WTC11 (cell line): Measurements from ENCODE around the gene PTPRS. TPM values are rescaled to one million over a fixed set of nuclear protein-coding genes. Genes with fewer than 3 reads are reported as not detected.
A peak's percentile ranks its signal among the peaks of the same experiment; 100 is the strongest.

ENCODE experiments used
- ATAC-seq: fragments of 200-7000 bp; cut with Tn5 transposase; 2 replicates; pipeline ENCODE4 v1.10.0; 2021; ENCODE audit warnings: mild to moderate bottlenecking, moderate library complexity
- CTCF ChIA-PET: fragments of 300-600 bp; sonication (Branson Sonifier 250); formaldehyde crosslinking; loops from one replicate; lab custom pipeline; 2021; ENCODE audit warnings: antibody characterized with exemption; lab: Charles Lee
- POLR2A ChIA-PET: fragments of 350-600 bp; sonication (Branson Sonifier 250); formaldehyde crosslinking; loops from one replicate; lab custom pipeline; 2021; ENCODE audit warnings: antibody characterized with exemption; lab: Charles Lee
- DNase-seq: peaks from one replicate; pipeline ENCODE4 v3.0.0; 2021; ENCODE audit warnings: low spot score
- H3K27ac Mint-ChIP-seq: 2 replicates; pipeline ENCODE4 v1.8.0; 2021; ENCODE audit warnings: mixed read lengths
- H3K27me3 Mint-ChIP-seq: 2 replicates; pipeline ENCODE4 v1.8.0; 2021; ENCODE audit warnings: low read depth, mild to moderate bottlenecking, moderate library complexity, mixed read lengths
- H3K36me3 Mint-ChIP-seq: 2 replicates; pipeline ENCODE4 v1.8.0; 2021; ENCODE audit warnings: mixed read lengths
- H3K4me1 Mint-ChIP-seq: 2 replicates; pipeline ENCODE4 v1.8.0; 2022; ENCODE audit warnings: mixed read lengths
- H3K4me3 Mint-ChIP-seq: 2 replicates; pipeline ENCODE4 v1.8.0; 2021; ENCODE audit warnings: mild to moderate bottlenecking, moderate library complexity, mixed read lengths
- H3K9me3 Mint-ChIP-seq: 2 replicates; pipeline ENCODE4 v1.8.0; 2021; ENCODE audit warnings: mixed read lengths
- GTF2I ChIP-seq: fragments of 250-450 bp; sonication (Bioruptor Pico); conservative IDR thresholded peaks from 2 replicates; pipeline ENCODE4 v1.4.0; 2021; ENCODE audit warnings: mild to moderate bottlenecking
- HMGA2 ChIP-seq: fragments of 250-450 bp; sonication (Bioruptor Pico); IDR thresholded peaks from 2 replicates; pipeline ENCODE4 v1.4.0; 2021; ENCODE audit warnings: mild to moderate bottlenecking, moderate library complexity
- HMGXB4 ChIP-seq: sonication (generic); formaldehyde crosslinking; IDR thresholded peaks from 2 replicates; pipeline ENCODE4 v1.8.1; 2023; ENCODE audit warnings: mild to moderate bottlenecking, moderate library complexity, missing genetic modification reagents
- KAT7 ChIP-seq: sonication (generic); formaldehyde crosslinking; IDR thresholded peaks from 2 replicates; pipeline ENCODE4 v1.8.1; 2023; ENCODE audit warnings: missing genetic modification reagents, mild to moderate bottlenecking, borderline replicate concordance
- NFE2L1 ChIP-seq: sonication (generic); formaldehyde crosslinking; IDR thresholded peaks from 2 replicates; pipeline ENCODE4 v1.8.1; 2023; ENCODE audit warnings: missing genetic modification reagents
- ZBTB43 ChIP-seq: sonication (generic); formaldehyde crosslinking; IDR thresholded peaks from 2 replicates; pipeline ENCODE4 v1.8.1; 2023; ENCODE audit warnings: mild to moderate bottlenecking, missing genetic modification reagents
- ZMAT4 ChIP-seq: fragments of 250-450 bp; sonication (Bioruptor Pico); IDR thresholded peaks from 2 replicates; pipeline ENCODE4 v1.9.0; 2021; ENCODE audit warnings: mild to moderate bottlenecking
- ZNF219 ChIP-seq: sonication (generic); formaldehyde crosslinking; IDR thresholded peaks from 2 replicates; pipeline ENCODE4 v1.8.0; 2023; ENCODE audit warnings: missing genetic modification reagents, mild to moderate bottlenecking, borderline replicate concordance
- total RNA-seq: library from RNA; stranded (reverse); gene quantifications from 3 replicates; pipeline ENCODE4 v1.2.3, GENCODE V29; 2021
- TF ChIP-seq, protein P1 (sequence below): sonication (generic); formaldehyde crosslinking; IDR thresholded peaks from 2 replicates; pipeline ENCODE4 v1.8.0; 2023; ENCODE audit warnings: missing genetic modification reagents
- TF ChIP-seq, protein P2 (sequence below): sonication (generic); formaldehyde crosslinking; IDR thresholded peaks from 2 replicates; pipeline ENCODE4 v1.8.0; 2022; ENCODE audit warnings: mild to moderate bottlenecking, missing genetic modification reagents
- TF ChIP-seq, protein P3 (sequence below): sonication (generic); formaldehyde crosslinking; IDR thresholded peaks from 2 replicates; pipeline ENCODE4 v1.8.1; 2023; ENCODE audit warnings: mild to moderate bottlenecking, missing genetic modification reagents, borderline replicate concordance

Gene PTPRS
- total RNA-seq, 1 experiment from 2014 or later = 201 TPM

- TF ChIP-seq GTF2I (CRISPR knock-in tag) = no peak
- no peak for TF ChIP-seq NFE2L1 (CRISPR knock-in tag)
- TF ChIP-seq ZMAT4 (CRISPR knock-in tag) = no peak
- TF ChIP-seq, protein P1, sequence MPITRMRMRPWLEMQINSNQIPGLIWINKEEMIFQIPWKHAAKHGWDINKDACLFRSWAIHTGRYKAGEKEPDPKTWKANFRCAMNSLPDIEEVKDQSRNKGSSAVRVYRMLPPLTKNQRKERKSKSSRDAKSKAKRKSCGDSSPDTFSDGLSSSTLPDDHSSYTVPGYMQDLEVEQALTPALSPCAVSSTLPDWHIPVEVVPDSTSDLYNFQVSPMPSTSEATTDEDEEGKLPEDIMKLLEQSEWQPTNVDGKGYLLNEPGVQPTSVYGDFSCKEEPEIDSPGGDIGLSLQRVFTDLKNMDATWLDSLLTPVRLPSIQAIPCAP (CRISPR knock-in tag) = no peak
- no peak for TF ChIP-seq HMGXB4 (CRISPR knock-in tag)
- TF ChIP-seq ZNF219 = no peak
- TF ChIP-seq, protein P2, sequence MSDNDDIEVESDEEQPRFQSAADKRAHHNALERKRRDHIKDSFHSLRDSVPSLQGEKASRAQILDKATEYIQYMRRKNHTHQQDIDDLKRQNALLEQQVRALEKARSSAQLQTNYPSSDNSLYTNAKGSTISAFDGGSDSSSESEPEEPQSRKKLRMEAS (CRISPR knock-in tag) = no peak
Observed at GRCh38 chr19:5337126-5337525, 3.5 kb downstream of the PTPRS start (continued).

DNA sequence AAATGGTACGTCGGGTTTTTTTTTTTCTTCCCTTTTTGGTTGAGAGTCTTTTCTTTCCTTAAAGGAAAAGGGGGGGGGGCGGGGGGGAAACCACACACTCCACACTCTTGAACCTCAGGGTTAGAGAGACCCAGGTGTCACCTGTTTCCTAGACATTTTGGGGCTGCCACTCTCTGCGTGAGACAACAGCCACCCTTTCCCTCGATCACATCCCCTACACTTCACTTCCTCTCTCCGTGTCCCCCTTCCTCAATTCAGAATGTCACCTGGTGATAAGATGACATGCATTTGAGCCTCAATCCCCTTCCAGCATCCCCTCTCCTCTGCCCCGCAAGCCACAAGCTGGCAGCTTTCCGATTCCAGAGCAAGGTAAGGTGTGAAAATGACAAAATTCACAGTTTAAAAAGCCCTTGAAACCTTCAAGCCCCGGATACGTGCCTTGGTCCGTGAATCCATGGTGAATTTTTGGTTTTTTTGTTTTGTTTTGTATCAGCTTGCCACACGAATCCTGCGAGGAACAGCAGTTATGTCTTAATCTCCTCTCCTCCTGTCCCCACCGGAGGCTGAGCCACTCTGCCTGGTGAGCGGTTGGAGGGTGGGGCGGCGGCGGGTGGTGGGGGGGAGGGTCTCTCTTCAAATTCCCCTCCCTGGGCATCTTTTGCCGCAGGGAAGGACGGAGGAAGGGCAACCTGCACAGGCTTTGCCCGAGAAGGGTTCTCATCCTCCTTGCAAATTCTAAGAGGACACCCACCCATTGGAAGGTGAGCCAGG is 4.2 kb downstream of the PTPRS start:
- DNase-seq = no peak
- CTCF ChIA-PET = interaction anchor here (0.8 to 1.7 kb wide), 4 partner anchors 9 to 187 kb away, joined by 3 to 5 read pairs (median 3); no protein-coding TSS in a partner anchor
- no peak for ATAC-seq
- Mint-ChIP-seq H3K9me3 (0 out of 2 replicates have a peak, but pooled peaks cover 1% of the 10 kb centered on the region), H3K4me3 (peak overlapping the region; percentile 0), H3K4me1 (peaks cover 37% of the 10 kb centered on the region), H3K27me3 (peaks cover 6% of the 10 kb centered on the region), H3K27ac (no peak overlapping the region), H3K36me3 (peaks cover 1% of the 10 kb centered on the region)
- POLR2A ChIA-PET = interaction anchor here (0.6 kb wide), 1 partner anchor 248 kb away, joined by 3 read pairs; no protein-coding TSS in a partner anchor
- TF ChIP-seq HMGA2 = no peak
- TF ChIP-seq, protein P1 (CRISPR knock-in tag) = no peak
- no peak for TF ChIP-seq ZMAT4 (CRISPR knock-in tag)
- no peak for TF ChIP-seq KAT7 (CRISPR knock-in tag)
- TF ChIP-seq ZBTB43 (CRISPR knock-in tag) = no peak
- TF ChIP-seq, protein P3, sequence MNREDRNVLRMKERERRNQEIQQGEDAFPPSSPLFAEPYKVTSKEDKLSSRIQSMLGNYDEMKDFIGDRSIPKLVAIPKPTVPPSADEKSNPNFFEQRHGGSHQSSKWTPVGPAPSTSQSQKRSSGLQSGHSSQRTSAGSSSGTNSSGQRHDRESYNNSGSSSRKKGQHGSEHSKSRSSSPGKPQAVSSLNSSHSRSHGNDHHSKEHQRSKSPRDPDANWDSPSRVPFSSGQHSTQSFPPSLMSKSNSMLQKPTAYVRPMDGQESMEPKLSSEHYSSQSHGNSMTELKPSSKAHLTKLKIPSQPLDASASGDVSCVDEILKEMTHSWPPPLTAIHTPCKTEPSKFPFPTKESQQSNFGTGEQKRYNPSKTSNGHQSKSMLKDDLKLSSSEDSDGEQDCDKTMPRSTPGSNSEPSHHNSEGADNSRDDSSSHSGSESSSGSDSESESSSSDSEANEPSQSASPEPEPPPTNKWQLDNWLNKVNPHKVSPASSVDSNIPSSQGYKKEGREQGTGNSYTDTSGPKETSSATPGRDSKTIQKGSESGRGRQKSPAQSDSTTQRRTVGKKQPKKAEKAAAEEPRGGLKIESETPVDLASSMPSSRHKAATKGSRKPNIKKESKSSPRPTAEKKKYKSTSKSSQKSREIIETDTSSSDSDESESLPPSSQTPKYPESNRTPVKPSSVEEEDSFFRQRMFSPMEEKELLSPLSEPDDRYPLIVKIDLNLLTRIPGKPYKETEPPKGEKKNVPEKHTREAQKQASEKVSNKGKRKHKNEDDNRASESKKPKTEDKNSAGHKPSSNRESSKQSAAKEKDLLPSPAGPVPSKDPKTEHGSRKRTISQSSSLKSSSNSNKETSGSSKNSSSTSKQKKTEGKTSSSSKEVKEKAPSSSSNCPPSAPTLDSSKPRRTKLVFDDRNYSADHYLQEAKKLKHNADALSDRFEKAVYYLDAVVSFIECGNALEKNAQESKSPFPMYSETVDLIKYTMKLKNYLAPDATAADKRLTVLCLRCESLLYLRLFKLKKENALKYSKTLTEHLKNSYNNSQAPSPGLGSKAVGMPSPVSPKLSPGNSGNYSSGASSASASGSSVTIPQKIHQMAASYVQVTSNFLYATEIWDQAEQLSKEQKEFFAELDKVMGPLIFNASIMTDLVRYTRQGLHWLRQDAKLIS (CRISPR knock-in tag) = no peak
